WTC11 (cell line): ENCODE measurements around the gene TRAF3IP1.

ENCODE experiments used
- ATF3 ChIP-seq: sonication (generic); formaldehyde crosslinking; conservative IDR thresholded peaks from 2 replicates; pipeline ENCODE4 v1.8.1; 2022; ENCODE audit warnings: mild to moderate bottlenecking, missing genetic modification reagents
- ATF6 ChIP-seq: sonication (generic); formaldehyde crosslinking; IDR thresholded peaks from 2 replicates; pipeline ENCODE4 v1.8.1; 2023; ENCODE audit warnings: mild to moderate bottlenecking, missing genetic modification reagents
- CTCF ChIP-seq: fragments of 200-600 bp; IDR thresholded peaks from 2 replicates; pipeline ENCODE4 v1.8.0; 2022; ENCODE audit warnings: antibody characterized with exemption
- E2F1 ChIP-seq: sonication (generic); formaldehyde crosslinking; IDR thresholded peaks from 2 replicates; pipeline ENCODE4 v1.8.0; 2022; ENCODE audit warnings: mild to moderate bottlenecking, missing genetic modification reagents
- ELF4 ChIP-seq: sonication (generic); formaldehyde crosslinking; IDR thresholded peaks from 2 replicates; pipeline ENCODE4 v1.8.1; 2022; ENCODE audit warnings: low read depth, mild to moderate bottlenecking, moderate library complexity, missing genetic modification reagents
- ETV6 ChIP-seq: sonication (generic); formaldehyde crosslinking; IDR thresholded peaks from 2 replicates; pipeline ENCODE4 v1.8.1; 2022; ENCODE audit warnings: mild to moderate bottlenecking, missing genetic modification reagents
- MAX ChIP-seq: sonication (generic); formaldehyde crosslinking; IDR thresholded peaks from 2 replicates; pipeline ENCODE4 v1.8.0; 2022; ENCODE audit warnings: mild to moderate bottlenecking, missing genetic modification reagents
- NR2C2 ChIP-seq: sonication (generic); formaldehyde crosslinking; IDR thresholded peaks from 2 replicates; pipeline ENCODE4 v1.8.0; 2022; ENCODE audit warnings: mild to moderate bottlenecking, missing genetic modification reagents
- NR3C1 ChIP-seq: sonication (generic); formaldehyde crosslinking; conservative IDR thresholded peaks from 2 replicates; pipeline ENCODE4 v1.8.1; 2023; ENCODE audit warnings: low read depth, mild to moderate bottlenecking, missing genetic modification reagents
- USF1 ChIP-seq: sonication (generic); formaldehyde crosslinking; IDR thresholded peaks from 2 replicates; pipeline ENCODE4 v1.8.0; 2022; ENCODE audit warnings: mild to moderate bottlenecking, missing genetic modification reagents
- ZBTB43 ChIP-seq: sonication (generic); formaldehyde crosslinking; IDR thresholded peaks from 2 replicates; pipeline ENCODE4 v1.8.1; 2023; ENCODE audit warnings: mild to moderate bottlenecking, missing genetic modification reagents
- ZNF263 ChIP-seq: sonication (generic); formaldehyde crosslinking; IDR thresholded peaks from 2 replicates; pipeline ENCODE4 v1.8.1; 2022; ENCODE audit warnings: low read depth, mild to moderate bottlenecking, moderate library complexity, missing genetic modification reagents

- TF ChIP-seq CTCF = no peak
- TF ChIP-seq ETV6 = no peak
- no peak for TF ChIP-seq E2F1 (CRISPR knock-in tag)
- no peak for TF ChIP-seq NR2C2 (CRISPR knock-in tag)
- TF ChIP-seq ATF6 (CRISPR knock-in tag) = no peak
- no peak for TF ChIP-seq ZNF263 (CRISPR knock-in tag)
- no peak for TF ChIP-seq ELF4
- no peak for TF ChIP-seq NR3C1 (CRISPR knock-in tag)
- TF ChIP-seq ATF3 (CRISPR knock-in tag) = no peak
- no peak for TF ChIP-seq MAX
- TF ChIP-seq USF1 (CRISPR knock-in tag) = no peak
- no peak for TF ChIP-seq ZBTB43 (CRISPR knock-in tag)
These were observed 15.0 kb upstream of the TRAF3IP1 start for GRCh38 chr2:238305092-238305862.
